Measurements from ENCODE around the gene ACSBG1. TPM values are rescaled to one million over a fixed set of nuclear protein-coding genes. Genes with fewer than 3 reads are reported as not detected.

The ACSBG1 gene
- total RNA-seq, 2 donors from 2014 or later, result not detected

- Histone ChIP-seq H3K9me3 (no peaks in the 10 kb centered on the region), H3K27ac (no peak overlapping the region), H3K4me3 (no peak overlapping the region), H3K36me3 (no peaks in the 10 kb centered on the region), H3K27me3 (replicated peaks; ENCODE audit: insufficient read depth) (no peaks in the 10 kb centered on the region), H3K4me1 (ENCODE audit: control insufficient read depth in 1 of 2, low read depth in 2 of 2) (no peaks in the 10 kb centered on the region)
- DNase-seq (ENCODE audit: low spot score), result no peak
- no peak for TF ChIP-seq CTCF (IDR thresholded peaks at IDR 0.05)
- ATAC-seq (ENCODE audit: insufficient number of reproducible peaks, low FRiP score, low read depth), result no peak
These were observed 27.8 kb downstream of the ACSBG1 start for GRCh38 chr15:78206326-78207109.

GRCh38 chr15:78205856-78206255, 28.5 kb downstream of the ACSBG1 start:
- Histone ChIP-seq H3K9me3 (no peaks in the 10 kb centered on the region), H3K4me3 (no peak overlapping the region), H3K27me3 (replicated peaks; ENCODE audit: insufficient read depth) (no peaks in the 10 kb centered on the region), H3K27ac (no peak overlapping the region), H3K4me1 (ENCODE audit: control insufficient read depth in 1 of 2, low read depth in 2 of 2) (no peaks in the 10 kb centered on the region), H3K36me3 (no peaks in the 10 kb centered on the region)
- no peak for ATAC-seq (ENCODE audit: insufficient number of reproducible peaks, low FRiP score, low read depth)
- no peak for DNase-seq (ENCODE audit: low spot score)
- no peak for TF ChIP-seq CTCF (IDR thresholded peaks at IDR 0.05)

GRCh38 chr15:78205337-78205736, 29.0 kb downstream of the ACSBG1 start:
- DNase-seq (ENCODE audit: low spot score) (no peak), ATAC-seq (ENCODE audit: insufficient number of reproducible peaks, low FRiP score, low read depth) (no peak)
- H3K27ac ChIP-seq, result no peak overlapping the region
- no peak for TF ChIP-seq CTCF (IDR thresholded peaks at IDR 0.05)
- H3K27me3 ChIP-seq (replicated peaks; ENCODE audit: insufficient read depth), result no peaks in the 10 kb centered on the region
- H3K4me1 ChIP-seq (ENCODE audit: control insufficient read depth in 1 of 2, low read depth in 2 of 2), result no peaks in the 10 kb centered on the region
- H3K36me3 ChIP-seq, result no peaks in the 10 kb centered on the region
- no peak overlapping the region for H3K4me3 ChIP-seq
- H3K9me3 ChIP-seq, result no peaks in the 10 kb centered on the region

- H3K27me3 ChIP-seq (replicated peaks; ENCODE audit: insufficient read depth), result no peaks in the 10 kb centered on the region
- H3K4me1 ChIP-seq (ENCODE audit: control insufficient read depth in 1 of 2, low read depth in 2 of 2), result no peaks in the 10 kb centered on the region
- H3K27ac ChIP-seq, result no peak overlapping the region
- no peak overlapping the region for H3K4me3 ChIP-seq
- no peak for TF ChIP-seq CTCF (IDR thresholded peaks at IDR 0.05)
- ATAC-seq (ENCODE audit: insufficient number of reproducible peaks, low FRiP score, low read depth), result no peak
- DNase-seq (ENCODE audit: low spot score), result no peak
- H3K36me3 ChIP-seq, result no peaks in the 10 kb centered on the region
- H3K9me3 ChIP-seq, result no peaks in the 10 kb centered on the region
These were observed 29.7 kb downstream of the ACSBG1 start for GRCh38 chr15:78204351-78205309.

Data from thoracic aorta (tissue), 2 donors.